GM23248 (cell line): ENCODE data around the gene SETMAR. TPM values are rescaled to one million over a fixed set of nuclear protein-coding genes. Genes with fewer than 3 reads are reported as not detected.

Experiments used
- DNase-seq: peaks from one replicate; pipeline ENCODE4 v3.0.0-alpha.2; 2015
- H2AFZ ChIP-seq: fragments of 200-600 bp; sonication (generic); 2 replicates; pipeline ENCODE4 v1.6.1; 2016; ENCODE audit warnings: antibody characterized with exemption
- H3F3A ChIP-seq: fragments of 200-600 bp; sonication (generic); 2 replicates; pipeline ENCODE4 v1.6.1; 2016; ENCODE audit warnings: mild to moderate bottlenecking, antibody characterized with exemption, mixed run types; ENCODE audit not compliant: insufficient read depth
- H3K27ac ChIP-seq: fragments of 200-600 bp; sonication (generic); 2 replicates; pipeline ENCODE4 v1.5.1; 2016; ENCODE audit warnings: mild to moderate bottlenecking
- H3K27me3 ChIP-seq: fragments of 200-600 bp; sonication (generic); replicated peaks from 2 replicates; pipeline ENCODE4 v1.6.1; 2016; ENCODE audit warnings: mild to moderate bottlenecking; ENCODE audit not compliant: insufficient read depth
- H3K36me3 ChIP-seq: fragments of 200-600 bp; sonication (generic); 2 replicates; pipeline ENCODE4 v1.6.1; 2016; ENCODE audit warnings: low read depth, mild to moderate bottlenecking
- H3K4me1 ChIP-seq: fragments of 200-600 bp; sonication (generic); 2 replicates; pipeline ENCODE4 v1.6.1; 2016; ENCODE audit warnings: mild to moderate bottlenecking; ENCODE audit not compliant: insufficient read depth
- H3K4me2 ChIP-seq: fragments of 200-600 bp; sonication (generic); one replicate; pipeline ENCODE4 v1.6.1; 2016; ENCODE audit warnings: mild to moderate bottlenecking; ENCODE audit not compliant: unreplicated experiment
- H3K4me3 ChIP-seq: fragments of 200-600 bp; sonication (generic); 2 replicates; pipeline ENCODE4 v1.5.1; 2016; ENCODE audit warnings: mild to moderate bottlenecking
- H3K79me2 ChIP-seq: fragments of 200-600 bp; sonication (generic); 2 replicates; pipeline ENCODE4 v1.6.1; 2016; ENCODE audit warnings: mild to moderate bottlenecking; ENCODE audit not compliant: insufficient read depth
- H3K9ac ChIP-seq: fragments of 200-600 bp; sonication (generic); 2 replicates; pipeline ENCODE4 v1.6.1; 2016; ENCODE audit warnings: mild to moderate bottlenecking
- H3K9me2 ChIP-seq: fragments of 200-600 bp; sonication (generic); 2 replicates; pipeline ENCODE4 v1.6.1; 2016; ENCODE audit warnings: mixed run types, mild to moderate bottlenecking, moderate library complexity; ENCODE audit not compliant: insufficient read depth
- H3K9me3 ChIP-seq: fragments of 200-600 bp; sonication (generic); one replicate; pipeline ENCODE4 v1.6.1; 2017; ENCODE audit warnings: low read depth
- H4K20me1 ChIP-seq: fragments of 200-600 bp; sonication (generic); 2 replicates; pipeline ENCODE4 v1.6.0; 2016; ENCODE audit not compliant: insufficient read depth
- EZH2 ChIP-seq: fragments of 200-600 bp; sonication (generic); IDR thresholded peaks from 2 replicates; pipeline ENCODE4 v1.6.1; 2018; ENCODE audit warnings: antibody characterized with exemption, mild to moderate bottlenecking; ENCODE audit not compliant: insufficient read depth, poor library complexity, severe bottlenecking
- EZH2phosphoT487 ChIP-seq: fragments of 200-600 bp; sonication (generic); IDR thresholded peaks from 2 replicates; pipeline ENCODE4 v1.6.1; 2018; ENCODE audit warnings: antibody characterized with exemption, moderate library complexity, mild to moderate bottlenecking, low read depth; ENCODE audit not compliant: insufficient read depth
- WGBS, 2 experiments: methylation state at CpG; one replicate each; pipeline ENCODE4 v1.1.6; 2015 to 2017; ENCODE audit warnings: low lambda C conversion rate in 2 of 2, low coverage in 1 of 2; ENCODE audit errors: missing lambda C conversion rate in 2 of 2; 5-methylcytosine and 5-hydroxymethylcytosine counted together
- in situ Hi-C: fragments of 300-500 bp; cut with MboI; formaldehyde crosslinking; loops from 2 replicates; pipeline ENCODE4 v1.15.0; 2020
- polyA plus RNA-seq: library from polyadenylated mRNA; unstranded; fragments of >200 nt; fragmentation: Nextera tagmentation; extraction: Ambion mirVana; gene quantifications from 2 replicates; pipeline ENCODE4 v1.2.1, GENCODE V29; 2016
- total RNA-seq: library from RNA; depleted of rRNA; stranded (reverse); fragments of >200 nt; shearing (Covaris generic); gene quantifications from 2 replicates; pipeline ENCODE4 v1.2.3, GENCODE V29; 2014

SETMAR gene
- total and polyA plus RNA-seq, 2 experiments from 2014 or later: 7.2 to 12.5 TPM

- peak; percentile 41 for DNase-seq
- Histone ChIP-seq H3K9me3 (no peaks in the 10 kb centered on the region), H3K36me3 (no peaks in the 10 kb centered on the region), H3K4me2 (peak overlapping the region; percentile 82), H3K27ac (peak overlapping the region; percentile 56), H3K4me1 (peaks cover 17% of the 10 kb centered on the region), H3K79me2 (no peaks in the 10 kb centered on the region), H3K9ac (peak overlapping the region; percentile 59; the same call in 1 of the 2 replicates), H3F3A (0 out of 2 replicates have a peak, but pooled peaks cover 9% of the 10 kb centered on the region), H3K4me3 (no peak overlapping the region; the same call in 1 of the 2 replicates), H4K20me1 (no peaks in the 10 kb centered on the region), H3K9me2 (no peaks in the 10 kb centered on the region), H3K27me3 (no peaks in the 10 kb centered on the region), H2AFZ (peak overlapping the region; percentile 61; the same call in 1 of the 2 replicates)
- in situ Hi-C loops: loop anchor here (5.0 kb wide), 1 partner anchor 290 kb away; no protein-coding TSS in a partner anchor
- no peak for TF ChIP-seq EZH2phosphoT487
- no peak for TF ChIP-seq EZH2
- WGBS, 2 experiments: 78 to 81% methylated on average over 4 of the region's 4 CpGs
Measured at GRCh38 chr3:4351872-4352271, 48.7 kb downstream of the SETMAR start.

GRCh38 chr3:4355401-4356219 is 52.4 kb downstream of the SETMAR start:
- Histone ChIP-seq H3K27ac (no peak overlapping the region), H4K20me1 (no peaks in the 10 kb centered on the region), H2AFZ (no peak overlapping the region), H3K9me2 (no peaks in the 10 kb centered on the region), H3K4me2 (no peak overlapping the region), H3K27me3 (no peaks in the 10 kb centered on the region), H3K4me1 (peaks cover 17% of the 10 kb centered on the region), H3K4me3 (no peak overlapping the region), H3K9me3 (no peaks in the 10 kb centered on the region), H3K79me2 (no peaks in the 10 kb centered on the region), H3K36me3 (no peaks in the 10 kb centered on the region), H3K9ac (no peak overlapping the region), H3F3A (0 out of 2 replicates have a peak, but pooled peaks cover 9% of the 10 kb centered on the region)
- DNase-seq: no peak
- 74 to 76% methylated on average over 6 of the region's 6 CpGs for WGBS, 2 experiments
- no peak for TF ChIP-seq EZH2
- no peak for TF ChIP-seq EZH2phosphoT487
- in situ Hi-C loops: no loop called here

- TF ChIP-seq EZH2 (no peak), EZH2phosphoT487 (no peak)
- in situ Hi-C loops: no loop called here
- WGBS, 2 experiments: 92 to 96% methylated on average over 6 of the region's 6 CpGs
Measured at GRCh38 chr3:4356220-4356540, 53.0 kb downstream of the SETMAR start.

GRCh38 chr3:4356546-4357410 is 53.6 kb downstream of the SETMAR start:
- Histone ChIP-seq H3K4me2 (no peak overlapping the region), H3K9me3 (no peaks in the 10 kb centered on the region), H3K27me3 (no peaks in the 10 kb centered on the region), H3K27ac (no peak overlapping the region), H3K36me3 (no peaks in the 10 kb centered on the region), H2AFZ (no peak overlapping the region), H4K20me1 (no peaks in the 10 kb centered on the region), H3K9me2 (no peaks in the 10 kb centered on the region), H3K4me1 (peaks cover 8% of the 10 kb centered on the region), H3F3A (0 out of 2 replicates have a peak, but pooled peaks cover 1% of the 10 kb centered on the region), H3K79me2 (no peaks in the 10 kb centered on the region), H3K9ac (no peak overlapping the region), H3K4me3 (no peak overlapping the region)
- no peak for DNase-seq
- 86 to 87% methylated on average over 10 of the region's 10 CpGs for WGBS, 2 experiments
- TF ChIP-seq EZH2 (no peak), EZH2phosphoT487 (no peak)
- in situ Hi-C loops: no loop called here

More at GRCh38 chr3:4356220-4356540, 53.0 kb downstream of the SETMAR start:
- Histone ChIP-seq H3K4me1 (peaks cover 14% of the 10 kb centered on the region), H3K79me2 (no peaks in the 10 kb centered on the region), H3K9me3 (no peaks in the 10 kb centered on the region), H3K4me3 (no peak overlapping the region), H3K36me3 (no peaks in the 10 kb centered on the region), H2AFZ (no peak overlapping the region), H3K9ac (no peak overlapping the region), H3K4me2 (no peak overlapping the region), H3F3A (0 out of 2 replicates have a peak, but pooled peaks cover 7% of the 10 kb centered on the region), H3K9me2 (no peaks in the 10 kb centered on the region), H3K27me3 (no peaks in the 10 kb centered on the region), H4K20me1 (no peaks in the 10 kb centered on the region), H3K27ac (no peak overlapping the region)
- DNase-seq: no peak
